Fibroblast of lung (primary cell): ENCODE data around the gene SH2B3. TPM values are rescaled to one million over a fixed set of nuclear protein-coding genes. Genes with fewer than 3 reads are reported as not detected.
"Not testable (repeated sequence)": the region's sequence is repeated elsewhere in the genome, so short reads cannot be mapped to it uniquely, and the experiment has no call there.

ENCODE experiments used
- DNase-seq, 2 donors: peaks; one replicate each; pipeline versions ENCODE4 v3.0.0 to v3.0.0-alpha.2; 2010; ENCODE audit warnings: low read depth in 2 of 2
- H2AFZ ChIP-seq: 2 replicates; pipeline ENCODE4 v1.5.1; 2012; ENCODE audit warnings: low read length, control low read depth, inconsistent platforms
- H3K27ac ChIP-seq: 2 replicates; pipeline ENCODE4 v1.5.1; 2011; ENCODE audit warnings: low read length, control low read depth; ENCODE audit not compliant: insufficient read depth
- H3K27me3 ChIP-seq: 2 replicates; pipeline ENCODE4 v1.5.1; 2011; ENCODE audit warnings: mild to moderate bottlenecking, low read length; ENCODE audit not compliant: control insufficient read depth, insufficient read depth
- H3K36me3 ChIP-seq: 2 replicates; pipeline ENCODE4 v1.5.1; 2011; ENCODE audit warnings: low read length; ENCODE audit not compliant: control insufficient read depth, insufficient read depth
- H3K4me1 ChIP-seq: 2 replicates; pipeline ENCODE4 v1.5.1; 2011; ENCODE audit warnings: low read length; ENCODE audit not compliant: control insufficient read depth, insufficient read depth; ENCODE audit errors: extremely low read depth
- H3K4me2 ChIP-seq: 2 replicates; pipeline ENCODE4 v1.5.1; 2011; ENCODE audit warnings: low read length, control low read depth; ENCODE audit not compliant: insufficient read depth; ENCODE audit errors: extremely low read depth
- H3K4me3 ChIP-seq, 4 experiments: fragments of 200-600 bp in 1 of 4; sonication (generic) in 1 of 4; replicated peaks in 1 of 4; 2 replicates each; pipeline ENCODE4 v1.5.1; 2011 to 2016; ENCODE audit warnings: low read length in 4 of 4, low read depth in 3 of 4, mild to moderate bottlenecking in 3 of 4, control low read depth in 2 of 4, inconsistent platforms in 1 of 4, mixed read lengths in 1 of 4; ENCODE audit not compliant: insufficient read depth in 1 of 4; ENCODE audit errors: control extremely low read depth in 1 of 4
- H3K79me2 ChIP-seq: 2 replicates; pipeline ENCODE4 v1.5.1; 2012; ENCODE audit warnings: mild to moderate bottlenecking, low read length, inconsistent platforms; ENCODE audit not compliant: control insufficient read depth, insufficient read depth
- H3K9ac ChIP-seq: 2 replicates; pipeline ENCODE4 v1.5.1; 2011; ENCODE audit warnings: mild to moderate bottlenecking, low read length, control low read depth; ENCODE audit not compliant: insufficient read depth
- H3K9me3 ChIP-seq: 2 replicates; pipeline ENCODE4 v1.5.1; 2012; ENCODE audit warnings: low read depth, low read length; ENCODE audit not compliant: control insufficient read depth, insufficient read depth
- H4K20me1 ChIP-seq: 2 replicates; pipeline ENCODE4 v1.5.1; 2011; ENCODE audit warnings: low read length; ENCODE audit not compliant: control insufficient read depth, insufficient read depth; ENCODE audit errors: extremely low read depth
- CTCF ChIP-seq, 2 donors: IDR thresholded peaks in 1 of 2; conservative IDR thresholded peaks in 1 of 2; 1 replicate in 1 of 2; 2 replicates in 1 of 2; pipeline ENCODE4 v1.5.1; 2011 to 2012; ENCODE audit warnings: low read length in 2 of 2, control low read depth in 1 of 2, inconsistent platforms in 1 of 2, low read depth in 1 of 2, mild to moderate bottlenecking in 1 of 2
- EZH2 ChIP-seq: IDR thresholded peaks from 2 replicates; pipeline ENCODE4 v1.5.1; 2012; ENCODE audit warnings: low read length, control low read depth, mild to moderate bottlenecking; ENCODE audit errors: missing control alignments
- polyA plus RNA-seq, 2 donors: library from polyadenylated mRNA; depleted of rRNA in 1 of 2; stranded (reverse) in 1 of 2; unstranded in 1 of 2; fragments of >200 nt; gene quantifications; 2 replicates each; pipeline ENCODE4 v1.2.1, GENCODE V29; 2011 to 2012; ENCODE audit warnings: missing spikeins in 1 of 2
- total RNA-seq: library from RNA; depleted of rRNA; stranded (reverse); fragments of >200 nt; gene quantifications from 2 replicates; pipeline ENCODE4 v1.2.1, GENCODE V29; 2014

The SH2B3 gene
- total and polyA plus RNA-seq, 2 donors (not counting 1 experiment from before 2014, with no cell fraction given): 18.0 to 32.0 TPM

GRCh38 chr12:111488271-111488670 lies 82.5 kb downstream of the SH2B3 start:
- Histone ChIP-seq H3K27ac (no peak overlapping the region), H3K27me3 (no peaks in the 10 kb centered on the region), H3K4me2 (no peak overlapping the region), H3K4me1 (peaks cover 2% of the 10 kb centered on the region), H3K79me2 (peaks cover 4% of the 10 kb centered on the region), H3K4me3 (no peak overlapping the region), H4K20me1 (no peaks in the 10 kb centered on the region), H2AFZ (no peak overlapping the region), H3K36me3 (peaks cover 9% of the 10 kb centered on the region), H3K9ac (no peak overlapping the region), H3K9me3 (no peaks in the 10 kb centered on the region)
- TF ChIP-seq CTCF (conservative IDR thresholded peaks at IDR 0.05 in 1 of 2, IDR thresholded peaks at IDR 0.05 in 1 of 2; ENCODE audit: low read depth in 1 of 2, low read length in 2 of 2): no peak
- TF ChIP-seq EZH2: no peak
- DNase-seq: peak; percentile 24 to 28

GRCh38 chr12:111488798-111489197 lies 83.1 kb downstream of the SH2B3 start:
- no peak for TF ChIP-seq EZH2
- no peak for TF ChIP-seq CTCF (conservative IDR thresholded peaks at IDR 0.05 in 1 of 2, IDR thresholded peaks at IDR 0.05 in 1 of 2; ENCODE audit: low read depth in 1 of 2, low read length in 2 of 2)
- H3K9ac ChIP-seq: no peak overlapping the region
- no peak overlapping the region for H3K4me2 ChIP-seq
- H3K36me3 ChIP-seq: peaks cover 9% of the 10 kb centered on the region
- H3K4me3 ChIP-seq: no peak overlapping the region
- peaks cover 4% of the 10 kb centered on the region for H3K79me2 ChIP-seq
- DNase-seq: no peak
- no peaks in the 10 kb centered on the region for H3K27me3 ChIP-seq
- no peak overlapping the region for H2AFZ ChIP-seq
- peaks cover 2% of the 10 kb centered on the region for H3K4me1 ChIP-seq
- H3K27ac ChIP-seq: no peak overlapping the region
- H4K20me1 ChIP-seq: no peaks in the 10 kb centered on the region
- no peaks in the 10 kb centered on the region for H3K9me3 ChIP-seq

- H3K79me2 ChIP-seq, H3K4me3 ChIP-seq, H2AFZ ChIP-seq, H4K20me1 ChIP-seq, H3K27me3 ChIP-seq, H3K9me3 ChIP-seq, H3K27ac ChIP-seq, H3K36me3 ChIP-seq, H3K9ac ChIP-seq, H3K4me1 ChIP-seq, H3K4me2 ChIP-seq: not testable (repeated sequence)
- peak; percentile 47 to 58 for DNase-seq
Observed at GRCh38 chr12:111492979-111493378, 87.3 kb downstream of the SH2B3 start.
